HepG2 (cell line): Measurements from ENCODE around the gene HNRNPA1. TPM values are rescaled to one million over a fixed set of nuclear protein-coding genes. Genes with fewer than 3 reads are reported as not detected.

ENCODE experiments used
- POLR2G ChIP-seq: fragments of 200-400 bp; formaldehyde crosslinking; IDR thresholded peaks from 2 replicates; pipeline ENCODE4 v1.6.1; 2018; ENCODE audit warnings: mild to moderate bottlenecking, low read depth, low read length, moderate library complexity
- PRDM15 ChIP-seq: sonication (generic); formaldehyde crosslinking; IDR thresholded peaks from 2 replicates; pipeline ENCODE4 v1.4.0; 2020; ENCODE audit warnings: missing genetic modification reagents
- SIX4 ChIP-seq: sonication (generic); formaldehyde crosslinking; IDR thresholded peaks from 2 replicates; pipeline ENCODE4 v1.4.0; 2020; ENCODE audit warnings: missing genetic modification reagents
- SRY ChIP-seq: sonication (generic); formaldehyde crosslinking; IDR thresholded peaks from 2 replicates; pipeline ENCODE4 v1.8.0; 2022; ENCODE audit warnings: mild to moderate bottlenecking, missing genetic modification reagents
- TBP ChIP-seq: sonication (generic); formaldehyde crosslinking; IDR thresholded peaks from 2 replicates; pipeline ENCODE4 v1.5.0; 2020; ENCODE audit warnings: missing genetic modification reagents
- TERF1 ChIP-seq: sonication (generic); formaldehyde crosslinking; IDR thresholded peaks from 2 replicates; pipeline ENCODE4 v1.8.0; 2022; ENCODE audit warnings: mild to moderate bottlenecking, missing genetic modification reagents, moderate library complexity
- ZNF24 ChIP-seq: fragments of 450-650 bp; IDR thresholded peaks from 2 replicates; pipeline ENCODE4 v1.6.1; 2017; ENCODE audit warnings: antibody characterized with exemption, mild to moderate bottlenecking
- ZSCAN21 ChIP-seq: sonication (generic); formaldehyde crosslinking; IDR thresholded peaks from 2 replicates; pipeline ENCODE4 v1.8.0; 2022; ENCODE audit warnings: mild to moderate bottlenecking, missing genetic modification reagents, moderate library complexity, borderline replicate concordance
- polyA plus RNA-seq, 8 experiments: library from polyadenylated mRNA; depleted of rRNA in 3 of 8; stranded (reverse) in 7 of 8; unstranded in 1 of 8; fragments of >200 nt; fragmentation: Illumina TruSeq in 4 of 8; extraction: Trizol in 4 of 8; gene quantifications; 2 replicates each; pipeline versions ENCODE4 v1.2.1 to v1.2.3, GENCODE V29; 2011 to 2016; ENCODE audit warnings: low read depth in 4 of 8, missing spikeins in 1 of 8, mixed read lengths in 1 of 8; ENCODE audit not compliant: insufficient read depth in 1 of 8
- total RNA-seq, 5 experiments: library from RNA; depleted of rRNA; stranded (reverse); fragments of >200 nt; fragmentation: Illumina TruSeq; extraction: Trizol; gene quantifications; 2 replicates each; pipeline ENCODE4 v1.2.3, GENCODE V29; 2016; ENCODE audit warnings: low read depth in 1 of 5
- TF ChIP-seq, protein P1 (sequence below): fragments of 450-650 bp; IDR thresholded peaks from 2 replicates; pipeline ENCODE4 v1.6.1; 2016
- TF ChIP-seq, protein P2 (sequence below), 2 experiments: sonication (generic) in 1 of 2; formaldehyde crosslinking in 1 of 2; IDR thresholded peaks; 2 replicates each; pipeline versions ENCODE4 v1.4.0 to v1.6.1; 2016 to 2020; ENCODE audit warnings: borderline replicate concordance in 1 of 2, low read depth in 1 of 2, mild to moderate bottlenecking in 1 of 2, missing genetic modification reagents in 1 of 2
- TF ChIP-seq, protein P3 (sequence below): sonication (generic); formaldehyde crosslinking; IDR thresholded peaks from 2 replicates; pipeline ENCODE4 v1.4.0; 2020; ENCODE audit warnings: mild to moderate bottlenecking, missing genetic modification reagents

HNRNPA1 gene
- total and polyA plus RNA-seq, 2 of the 13 experiments (the other 11 are each of a cell fraction or from before 2014, with no cell fraction given): 535 to 1,820 TPM

- TF ChIP-seq, protein P1, sequence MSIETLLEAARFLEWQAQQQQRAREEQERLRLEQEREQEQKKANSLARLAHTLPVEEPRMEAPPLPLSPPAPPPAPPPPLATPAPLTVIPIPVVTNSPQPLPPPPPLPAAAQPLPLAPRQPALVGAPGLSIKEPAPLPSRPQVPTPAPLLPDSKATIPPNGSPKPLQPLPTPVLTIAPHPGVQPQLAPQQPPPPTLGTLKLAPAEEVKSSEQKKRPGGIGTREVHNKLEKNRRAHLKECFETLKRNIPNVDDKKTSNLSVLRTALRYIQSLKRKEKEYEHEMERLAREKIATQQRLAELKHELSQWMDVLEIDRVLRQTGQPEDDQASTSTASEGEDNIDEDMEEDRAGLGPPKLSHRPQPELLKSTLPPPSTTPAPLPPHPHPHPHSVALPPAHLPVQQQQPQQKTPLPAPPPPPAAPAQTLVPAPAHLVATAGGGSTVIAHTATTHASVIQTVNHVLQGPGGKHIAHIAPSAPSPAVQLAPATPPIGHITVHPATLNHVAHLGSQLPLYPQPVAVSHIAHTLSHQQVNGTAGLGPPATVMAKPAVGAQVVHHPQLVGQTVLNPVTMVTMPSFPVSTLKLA: peak; percentile 91
- TF ChIP-seq TERF1 (CRISPR knock-in tag) (no peak), SRY (CRISPR knock-in tag) (peak; percentile 88), POLR2G (peak; percentile 97), ZNF24 (0 out of 2 replicates have a peak, but pooled peaks have one; percentile 40), ZSCAN21 (no peak), SIX4 (CRISPR knock-in tag) (no peak), TBP (no peak), PRDM15 (CRISPR knock-in tag) (no peak)
- TF ChIP-seq, protein P2, sequence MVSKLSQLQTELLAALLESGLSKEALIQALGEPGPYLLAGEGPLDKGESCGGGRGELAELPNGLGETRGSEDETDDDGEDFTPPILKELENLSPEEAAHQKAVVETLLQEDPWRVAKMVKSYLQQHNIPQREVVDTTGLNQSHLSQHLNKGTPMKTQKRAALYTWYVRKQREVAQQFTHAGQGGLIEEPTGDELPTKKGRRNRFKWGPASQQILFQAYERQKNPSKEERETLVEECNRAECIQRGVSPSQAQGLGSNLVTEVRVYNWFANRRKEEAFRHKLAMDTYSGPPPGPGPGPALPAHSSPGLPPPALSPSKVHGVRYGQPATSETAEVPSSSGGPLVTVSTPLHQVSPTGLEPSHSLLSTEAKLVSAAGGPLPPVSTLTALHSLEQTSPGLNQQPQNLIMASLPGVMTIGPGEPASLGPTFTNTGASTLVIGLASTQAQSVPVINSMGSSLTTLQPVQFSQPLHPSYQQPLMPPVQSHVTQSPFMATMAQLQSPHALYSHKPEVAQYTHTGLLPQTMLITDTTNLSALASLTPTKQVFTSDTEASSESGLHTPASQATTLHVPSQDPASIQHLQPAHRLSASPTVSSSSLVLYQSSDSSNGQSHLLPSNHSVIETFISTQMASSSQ (IDR thresholded peaks at IDR 0.05; ENCODE audit: low read depth): no peak; the same call in 1 of the 2 replicates
- TF ChIP-seq, protein P2 (CRISPR knock-in tag; IDR thresholded peaks at IDR 0.05; ENCODE audit: borderline replicate concordance): no peak
- TF ChIP-seq, protein P3, sequence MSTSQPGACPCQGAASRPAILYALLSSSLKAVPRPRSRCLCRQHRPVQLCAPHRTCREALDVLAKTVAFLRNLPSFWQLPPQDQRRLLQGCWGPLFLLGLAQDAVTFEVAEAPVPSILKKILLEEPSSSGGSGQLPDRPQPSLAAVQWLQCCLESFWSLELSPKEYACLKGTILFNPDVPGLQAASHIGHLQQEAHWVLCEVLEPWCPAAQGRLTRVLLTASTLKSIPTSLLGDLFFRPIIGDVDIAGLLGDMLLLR: peak; percentile 57; the same call in 1 of the 2 replicates
- TF ChIP-seq, all 625 proteins: peak for 235
These were observed 676 bp upstream of the HNRNPA1 start, which contains the start of gene CBX5 (continued) for GRCh38 chr12:54279632-54280467.
